Heart left ventricle (tissue), 13 donors: ENCODE results near the gene MPHOSPH10.

Source experiments
- POLR2A ChIP-seq, 2 donors: fragments of 450-650 bp; IDR thresholded peaks; one replicate each; pipeline ENCODE4 v1.6.1; 2017; ENCODE audit warnings: antibody characterized with exemption in 2 of 2, mild to moderate bottlenecking in 2 of 2, moderate library complexity in 2 of 2
- TF ChIP-seq, protein P1 (sequence below), 12 donors: fragments of 200-600 bp; sonication (generic) in 4 of 12; IDR thresholded peaks; one replicate each; pipeline versions ENCODE4 v1.5.0 to v1.8.0; 2018 to 2022; ENCODE audit warnings: antibody characterized with exemption in 12 of 12, mild to moderate bottlenecking in 5 of 12
- donor health status: ischemic (EF 13 %, LVEDD 7.1; RV severe dilation, severe dysfunction).
- donor health status: DM: no; HTN: yes; CAD: no.
- donor health status: DM: no; HTN: no; CAD: no.
- donor health status: ischemic (EF 25% LVEDD 6.9; RV normal size, moderate dysfunction).
- donor health status: ischemic (EF 25% LVEDD 5.7; RV mildly dilated, moderate dysfunction).
- donor health status: ischemic (EF 35%, LVEDD 5.7; RV mildly dilated, moderate dysfunction).
- donor health status: nonischemic (EF 11% LVEDD 7.7; RV severe dilation, severe dysfunction).
- donor health status: DM: yes; HTN: yes; CAD: no.
- donor health status: PGD.
- donor health status: ischemic (EF 29% LVEDD 5.4; RV normal size, mild dysfunction).
- donor health status: nonischemic (EF 23%, LVEDD 6.1; RV moderate dilation, normal function).

GRCh38 chr2:71157124-71157793, 26.8 kb downstream of the MPHOSPH10 start:
- TF ChIP-seq, protein P1, sequence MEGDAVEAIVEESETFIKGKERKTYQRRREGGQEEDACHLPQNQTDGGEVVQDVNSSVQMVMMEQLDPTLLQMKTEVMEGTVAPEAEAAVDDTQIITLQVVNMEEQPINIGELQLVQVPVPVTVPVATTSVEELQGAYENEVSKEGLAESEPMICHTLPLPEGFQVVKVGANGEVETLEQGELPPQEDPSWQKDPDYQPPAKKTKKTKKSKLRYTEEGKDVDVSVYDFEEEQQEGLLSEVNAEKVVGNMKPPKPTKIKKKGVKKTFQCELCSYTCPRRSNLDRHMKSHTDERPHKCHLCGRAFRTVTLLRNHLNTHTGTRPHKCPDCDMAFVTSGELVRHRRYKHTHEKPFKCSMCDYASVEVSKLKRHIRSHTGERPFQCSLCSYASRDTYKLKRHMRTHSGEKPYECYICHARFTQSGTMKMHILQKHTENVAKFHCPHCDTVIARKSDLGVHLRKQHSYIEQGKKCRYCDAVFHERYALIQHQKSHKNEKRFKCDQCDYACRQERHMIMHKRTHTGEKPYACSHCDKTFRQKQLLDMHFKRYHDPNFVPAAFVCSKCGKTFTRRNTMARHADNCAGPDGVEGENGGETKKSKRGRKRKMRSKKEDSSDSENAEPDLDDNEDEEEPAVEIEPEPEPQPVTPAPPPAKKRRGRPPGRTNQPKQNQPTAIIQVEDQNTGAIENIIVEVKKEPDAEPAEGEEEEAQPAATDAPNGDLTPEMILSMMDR (IDR thresholded peaks at IDR 0.05), result peak; percentile 46 to 72 (median 58)
- TF ChIP-seq POLR2A (IDR thresholded peaks at IDR 0.05), result no peak
